GM18868 (cell line): ENCODE results near the gene EPHA4.

Experiments used
- ATAC-seq: cut with Tn5 transposase; IDR thresholded peaks from one replicate; pipeline ENCODE4 v1.9.1; 2021; ENCODE audit warnings: mild to moderate bottlenecking, moderate library complexity; ENCODE audit not compliant: unreplicated experiment

EPHA4 gene

GRCh38 chr2:221480163-221480562 lies 91.9 kb downstream of the EPHA4 start:
- no peak for ATAC-seq

DNA sequence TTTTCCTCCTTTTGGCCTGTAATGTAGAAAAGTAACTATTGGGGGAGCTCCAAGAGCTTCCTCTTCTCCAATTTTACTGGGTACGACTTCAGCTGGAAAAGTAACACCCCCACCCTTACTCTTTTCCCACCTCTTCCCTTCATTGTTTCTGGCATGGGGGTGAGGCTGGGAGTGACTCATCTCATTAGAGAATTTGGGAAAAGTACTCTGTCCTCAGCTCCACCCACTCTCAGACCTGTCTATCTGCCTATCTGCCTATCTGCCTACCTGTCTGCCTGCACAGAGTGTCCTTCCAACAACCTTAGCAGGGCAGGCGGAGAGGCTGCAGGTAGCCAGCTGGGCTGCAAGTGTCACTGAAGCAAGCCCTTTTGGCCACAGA lies 93.6 kb downstream of the EPHA4 start:
- no peak for ATAC-seq

GRCh38 chr2:221477714-221478484 lies 94.2 kb downstream of the EPHA4 start:
- ATAC-seq, result no peak

DNA sequence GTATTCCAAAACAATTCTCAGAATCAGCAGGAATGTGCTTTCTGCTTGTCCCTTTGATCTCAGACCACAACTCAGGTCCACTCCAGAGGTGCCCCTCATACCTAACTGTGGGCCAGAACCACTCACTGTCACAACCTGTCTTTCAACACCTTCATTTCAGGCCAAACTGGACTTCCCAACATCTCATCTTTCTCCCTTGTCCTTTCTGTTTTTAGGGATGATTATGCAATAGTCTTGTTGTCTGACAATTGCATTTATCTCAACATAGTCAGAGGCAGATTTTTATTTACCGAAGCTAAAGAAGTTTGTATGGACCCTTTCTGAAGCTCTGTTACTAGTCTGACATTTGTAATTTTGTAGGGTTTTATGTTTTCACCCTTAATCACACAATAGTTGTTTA lies 95.9 kb downstream of the EPHA4 start:
- no peak for ATAC-seq

GRCh38 chr2:221473451-221473850 lies 98.7 kb downstream of the EPHA4 start:
- ATAC-seq, result no peak

GRCh38 chr2:221468317-221468716 lies 103.8 kb downstream of the EPHA4 start:
- no peak for ATAC-seq

GRCh38 chr2:221467610-221468009 lies 104.5 kb downstream of the EPHA4 start:
- no peak for ATAC-seq

- no peak for ATAC-seq
These were observed 105.4 kb downstream of the EPHA4 start for GRCh38 chr2:221466744-221467143.

DNA sequence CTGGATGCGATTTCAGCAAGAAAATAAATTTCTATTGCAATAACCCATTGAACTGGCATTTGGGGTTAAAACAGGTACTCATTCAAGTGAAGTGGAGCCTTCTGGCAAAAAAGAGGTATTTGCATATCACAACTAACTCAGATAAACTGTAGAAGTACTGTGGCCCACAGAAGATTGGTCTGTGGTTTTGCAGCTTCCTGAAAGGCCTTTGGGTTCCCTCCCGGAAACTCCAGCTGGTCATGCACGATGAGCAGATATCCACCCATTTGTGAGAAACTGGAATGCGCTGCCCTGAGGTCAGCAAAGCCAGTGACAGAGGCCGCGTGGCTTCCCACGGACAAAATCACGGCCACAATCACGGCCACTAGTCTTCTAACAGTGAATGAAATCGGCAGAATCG lies 106.3 kb downstream of the EPHA4 start:
- ATAC-seq, result no peak

GRCh38 chr2:221464971-221465370 lies 107.1 kb downstream of the EPHA4 start:
- no peak for ATAC-seq

GRCh38 chr2:221463241-221463896 lies 108.7 kb downstream of the EPHA4 start:
- ATAC-seq, result no peak

GRCh38 chr2:221461901-221462300 lies 110.2 kb downstream of the EPHA4 start:
- no peak for ATAC-seq

DNA sequence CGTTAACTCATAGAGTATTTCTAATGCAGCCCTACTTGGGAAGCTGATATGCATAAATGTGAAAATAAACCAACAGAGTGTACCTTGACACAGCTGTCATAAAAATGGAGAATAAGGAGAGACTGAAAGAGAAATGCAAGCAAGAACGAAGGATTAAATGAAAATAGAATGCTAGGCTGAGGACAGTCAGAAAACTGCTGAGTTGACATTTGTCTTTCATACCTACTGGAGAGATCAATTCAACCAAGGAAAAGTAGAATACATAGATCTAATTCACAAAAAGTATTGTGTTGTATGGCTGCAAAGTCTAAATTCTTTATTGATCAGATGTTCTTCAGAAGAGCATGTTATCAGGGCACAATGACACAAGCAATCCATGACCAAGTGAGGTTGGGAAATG lies 112.0 kb downstream of the EPHA4 start:
- no peak for ATAC-seq

DNA sequence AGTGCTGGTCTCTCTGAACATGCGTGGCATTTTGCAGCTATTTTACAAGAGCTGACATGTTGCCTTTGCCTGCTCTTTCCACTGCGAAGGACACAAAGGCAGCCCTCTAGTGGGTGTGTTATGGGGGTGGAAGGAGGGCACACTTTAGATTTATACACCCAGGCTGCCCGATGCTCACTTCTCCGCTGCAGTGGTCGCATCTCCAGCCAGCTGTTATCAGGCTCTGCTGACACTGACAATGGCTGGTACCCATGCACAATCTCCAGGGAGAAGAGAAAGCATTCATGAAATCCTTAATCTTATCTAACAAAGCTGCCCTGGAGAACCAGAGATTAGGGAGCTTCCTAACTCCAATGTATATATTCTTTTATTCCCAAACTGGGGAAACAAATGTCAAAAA lies 113.5 kb downstream of the EPHA4 start:
- no peak for ATAC-seq

DNA sequence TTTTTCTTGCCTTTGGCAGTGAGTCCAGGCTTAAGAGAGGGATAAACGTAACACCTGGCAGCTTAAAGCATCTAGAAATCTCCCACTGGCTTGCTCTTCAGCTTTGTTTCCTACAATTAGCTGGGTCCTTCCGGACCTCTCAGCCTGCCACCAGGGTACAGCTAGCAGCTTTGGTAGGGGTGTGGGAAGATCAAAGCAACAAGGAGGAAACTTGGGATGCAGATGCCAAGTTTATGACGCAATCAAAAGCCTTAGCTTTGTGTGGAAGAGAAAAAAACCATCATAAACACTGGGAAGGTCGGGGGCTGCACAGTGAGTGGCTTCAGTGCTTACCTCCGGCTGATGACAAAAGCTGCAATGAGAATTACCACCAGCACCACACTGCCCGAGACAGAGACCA lies 116.9 kb downstream of the EPHA4 start:
- no peak for ATAC-seq

DNA sequence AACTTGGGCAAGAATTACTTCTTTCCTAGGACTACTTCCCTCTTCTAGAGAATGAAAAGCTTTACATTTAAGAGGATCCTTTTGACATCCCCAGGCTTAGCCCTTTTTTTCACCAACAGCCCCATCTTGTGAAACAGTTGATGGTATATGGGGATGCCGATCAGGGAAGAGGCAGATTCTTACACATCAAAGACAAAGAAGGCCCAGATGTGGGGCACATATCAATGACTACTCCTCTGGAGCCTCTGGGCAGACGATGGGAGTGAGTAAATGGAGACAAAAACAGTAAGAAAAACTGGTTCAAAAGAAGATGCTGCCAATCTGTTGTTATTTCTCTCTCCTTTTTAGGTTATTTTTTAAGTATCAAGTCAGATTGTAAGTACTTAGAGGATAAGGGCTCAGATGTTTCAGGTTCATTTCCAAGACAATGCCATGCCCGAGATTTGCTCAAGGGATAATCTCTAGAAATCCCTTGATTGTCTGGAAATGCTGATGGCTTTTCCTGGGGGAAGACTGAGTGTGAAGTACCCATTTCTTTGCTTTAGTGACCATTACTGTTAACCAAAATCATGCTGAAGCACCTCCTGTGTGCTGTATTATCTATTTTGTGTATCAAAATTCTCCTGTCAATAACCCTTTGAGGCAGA lies 117.5 kb downstream of the EPHA4 start:
- ATAC-seq, result no peak

DNA sequence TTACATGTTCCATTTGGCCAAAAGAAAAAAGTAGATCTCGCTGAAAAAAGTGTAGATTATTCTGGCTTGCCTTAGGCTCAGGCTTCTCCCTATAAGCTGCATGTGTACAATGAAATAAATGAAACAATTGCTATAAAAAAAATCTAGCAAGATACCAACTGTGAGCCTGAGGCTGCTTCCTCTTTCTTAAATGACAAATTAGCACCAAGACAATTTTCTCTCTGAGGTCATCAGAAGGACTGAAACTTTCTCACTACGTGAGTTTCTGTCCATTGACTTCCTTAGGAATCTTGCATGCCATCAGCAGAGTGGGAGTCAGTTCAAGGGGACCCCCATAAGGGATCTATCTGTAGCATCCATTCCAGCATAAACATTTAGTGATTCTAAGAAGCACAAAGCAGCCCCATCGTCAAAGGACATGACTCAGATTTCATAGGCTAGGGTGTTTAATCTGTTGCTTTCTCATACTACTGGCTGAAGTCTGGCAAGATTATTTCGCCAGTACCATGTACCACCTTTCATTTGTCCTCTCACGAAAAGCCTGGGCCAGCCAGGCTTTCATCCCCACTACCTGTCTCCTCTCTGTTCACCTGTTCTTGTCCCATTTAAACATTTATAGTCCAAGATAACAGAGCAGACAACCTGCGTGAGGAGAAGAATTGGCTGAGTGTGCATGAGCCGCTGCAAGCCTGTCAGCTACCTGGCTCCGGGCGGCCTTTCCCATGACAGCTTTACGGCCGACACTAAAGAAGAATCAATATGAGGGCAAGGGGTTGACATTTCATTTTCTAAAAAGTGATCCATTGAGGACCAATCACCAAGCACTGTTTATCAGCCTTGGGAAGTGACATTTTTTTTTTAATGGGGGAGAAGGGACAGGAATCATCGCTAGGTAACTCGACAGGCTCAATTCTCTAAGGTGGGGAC lies 120.0 kb downstream of the EPHA4 start:
- ATAC-seq, result no peak

GRCh38 chr2:221450280-221450679 lies 121.8 kb downstream of the EPHA4 start:
- ATAC-seq, result no peak

DNA sequence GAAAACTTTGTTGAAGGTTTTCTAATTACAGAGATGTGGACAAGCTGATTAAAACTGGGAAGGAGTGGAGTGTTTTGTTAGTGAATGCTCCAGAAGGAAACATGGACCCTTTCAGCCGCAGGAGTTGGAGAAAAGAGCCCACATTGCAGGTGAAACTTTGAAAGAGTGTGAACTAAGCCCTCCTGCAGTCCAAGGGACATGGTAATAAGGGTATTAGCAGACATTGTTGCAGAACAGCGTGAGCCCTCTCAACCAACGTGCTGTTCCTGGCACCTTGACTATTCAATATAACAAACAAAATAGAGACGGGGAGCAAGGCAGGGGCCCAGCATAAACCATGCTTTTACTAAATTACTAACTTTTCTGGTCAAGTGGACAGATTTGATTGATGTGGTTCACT lies 122.7 kb downstream of the EPHA4 start:
- no peak for ATAC-seq

DNA sequence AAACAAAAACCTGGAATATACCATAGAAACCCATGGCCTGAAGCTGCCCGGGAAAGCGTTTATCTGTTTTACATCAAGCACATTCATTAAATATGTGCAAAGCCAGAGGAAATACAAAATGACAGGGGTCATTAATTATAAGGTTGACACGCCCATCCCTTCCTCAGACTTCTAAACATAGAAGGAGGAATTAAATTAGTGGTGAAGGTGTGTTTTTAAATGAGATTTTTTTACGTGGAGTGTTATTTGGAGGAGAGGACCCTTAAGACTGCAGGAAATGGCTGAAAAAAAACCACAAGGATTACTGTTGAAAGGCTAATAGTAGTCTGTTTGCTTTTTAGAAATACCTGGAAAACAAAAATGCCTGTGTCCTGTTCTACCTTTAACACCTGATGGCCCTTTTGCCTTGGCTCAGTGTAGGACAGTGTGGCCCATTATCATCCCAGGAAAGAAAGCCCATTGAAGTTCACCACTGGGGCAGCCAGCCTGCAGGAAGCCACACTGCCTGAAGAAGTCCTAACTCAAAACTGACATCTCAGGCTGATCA lies 123.2 kb downstream of the EPHA4 start:
- ATAC-seq, result no peak
